Activated CD8-positive, alpha-beta memory T cell treated with anti-CD3 and anti-CD28 coated beads, Interleukin-2, amount 50 U/mL, for 4 hours (primary cell): Measurements from ENCODE around the gene CD1E.
"Not testable (repeated sequence)": the region's sequence is repeated elsewhere in the genome, so short reads cannot be mapped to it uniquely, and the experiment has no call there.

Source experiments
- DNase-seq: peaks from one replicate; pipeline ENCODE4 v3.0.0-alpha.2; 2020

Gene CD1E

GRCh38 chr1:158366783-158367182, 13.1 kb downstream of the CD1E start:
- DNase-seq = no peak

- no peak for DNase-seq
Measured at GRCh38 chr1:158371188-158371953, 17.7 kb downstream of the CD1E start.

- DNase-seq = not testable (repeated sequence)
Measured at GRCh38 chr1:158374101-158374500, 20.4 kb downstream of the CD1E start.

GRCh38 chr1:158374860-158375259, 21.2 kb downstream of the CD1E start:
- no peak for DNase-seq

- DNase-seq = no peak
Measured at GRCh38 chr1:158390331-158390730, 36.6 kb downstream of the CD1E start.

GRCh38 chr1:158391099-158391498, 37.4 kb downstream of the CD1E start:
- DNase-seq = no peak

GRCh38 chr1:158393476-158393875, 39.8 kb downstream of the CD1E start:
- DNase-seq = no peak

- DNase-seq = no peak
Measured at GRCh38 chr1:158396646-158397045, 43.0 kb downstream of the CD1E start.

GRCh38 chr1:158398818-158399514, 45.3 kb downstream of the CD1E start, which contains the start of gene OR10T2:
OR10T2 (minus strand) TSS chr1:158399466; CDS start chr1:158399466, 0 bp downstream.
- no peak for DNase-seq

- no peak for DNase-seq
Measured at GRCh38 chr1:158400871-158401270, 47.2 kb downstream of the CD1E start.

GRCh38 chr1:158407092-158407491, 53.4 kb downstream of the CD1E start:
- DNase-seq = no peak
